ENCODE results near the gene LPAR4.
"Not testable (repeated sequence)": the region's sequence is repeated elsewhere in the genome, so short reads cannot be mapped to it uniquely, and the experiment has no call there.

LPAR4 gene, protein sequence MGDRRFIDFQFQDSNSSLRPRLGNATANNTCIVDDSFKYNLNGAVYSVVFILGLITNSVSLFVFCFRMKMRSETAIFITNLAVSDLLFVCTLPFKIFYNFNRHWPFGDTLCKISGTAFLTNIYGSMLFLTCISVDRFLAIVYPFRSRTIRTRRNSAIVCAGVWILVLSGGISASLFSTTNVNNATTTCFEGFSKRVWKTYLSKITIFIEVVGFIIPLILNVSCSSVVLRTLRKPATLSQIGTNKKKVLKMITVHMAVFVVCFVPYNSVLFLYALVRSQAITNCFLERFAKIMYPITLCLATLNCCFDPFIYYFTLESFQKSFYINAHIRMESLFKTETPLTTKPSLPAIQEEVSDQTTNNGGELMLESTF

DNA sequence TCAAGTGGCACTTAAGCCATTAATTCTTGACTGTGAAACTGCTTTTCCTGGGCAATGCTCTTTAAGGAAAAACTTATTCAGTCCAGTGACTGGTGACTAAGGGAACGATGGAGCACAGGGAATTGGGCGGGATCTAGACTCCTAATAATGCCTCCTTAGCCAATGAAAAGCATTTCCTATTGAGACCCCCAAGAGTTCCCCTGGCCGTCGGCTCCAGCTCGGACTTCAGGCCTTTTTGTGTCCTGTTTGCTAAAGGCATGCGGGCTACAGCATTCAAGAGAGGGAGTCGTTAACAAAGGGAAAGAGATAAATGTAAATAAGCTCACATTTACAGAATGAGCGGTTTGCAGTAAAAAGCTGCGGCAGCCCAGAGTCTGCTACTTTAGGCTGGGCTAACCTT, at the start of gene LPAR4:
TSS of gene LPAR4 (plus strand) at position 232 of the 400 bp plus-strand sequence. CDS start 7,150 bp downstream, outside the sequence.
- no peak for DNase-seq

DNA sequence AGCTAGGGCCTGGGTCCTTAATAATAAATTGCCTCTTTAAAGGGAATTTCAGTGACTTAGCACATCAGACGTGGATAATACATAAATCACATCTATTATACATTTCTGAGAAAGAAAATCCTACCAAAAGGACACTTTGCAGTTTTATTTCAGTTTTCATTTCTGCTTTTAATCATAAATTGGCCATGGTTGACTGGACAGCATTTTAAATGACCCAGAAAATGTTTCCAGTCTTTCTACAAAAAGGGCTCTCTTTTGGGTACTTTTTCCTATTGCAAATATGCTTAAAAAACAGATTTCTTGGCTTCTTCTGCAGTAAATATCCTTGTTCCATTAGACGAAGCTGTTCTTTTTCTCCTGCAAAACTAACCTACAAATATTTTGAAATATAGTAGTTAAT, 41.4 kb upstream of the LPAR4 start:
- DNase-seq: no peak

DNA sequence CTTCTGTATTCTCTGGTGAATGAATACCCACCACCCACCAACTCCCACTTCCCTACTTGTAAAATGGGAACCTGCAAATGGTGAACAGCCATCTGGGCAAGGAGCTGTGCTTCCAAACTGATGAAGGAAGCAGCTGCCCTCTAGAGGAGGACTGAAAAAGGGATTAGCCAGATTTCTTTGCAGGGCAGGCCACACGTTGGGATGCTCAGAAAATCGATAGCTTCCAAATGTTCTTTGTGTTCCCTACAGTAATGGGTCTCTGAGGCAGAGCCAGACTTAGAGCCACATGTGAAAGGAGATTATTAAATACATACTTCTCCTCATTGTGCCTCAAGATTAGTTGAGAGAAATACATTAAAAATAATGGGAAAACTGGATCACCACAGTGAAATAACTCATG, 39.3 kb upstream of the LPAR4 start:
- no peak for DNase-seq

DNA sequence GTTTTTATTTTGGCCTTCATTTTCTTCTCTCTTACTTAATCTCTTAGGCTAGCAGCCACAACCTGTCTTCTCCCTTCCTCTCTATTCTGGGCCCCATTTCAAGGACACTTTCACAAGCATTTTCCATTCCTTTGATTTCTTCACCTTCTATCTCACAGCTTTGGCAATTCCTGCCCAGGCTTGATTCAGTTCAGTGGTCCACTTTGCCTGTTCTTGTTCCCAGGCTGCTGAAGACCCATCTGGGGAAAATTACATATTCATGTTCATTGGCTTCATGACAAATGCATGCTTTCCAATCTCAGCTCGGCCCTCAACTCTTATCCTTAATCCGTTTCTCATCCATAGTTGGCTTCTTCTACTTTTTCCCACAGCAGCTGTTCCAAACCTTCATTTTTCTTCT, 38.7 kb upstream of the LPAR4 start:
- DNase-seq: no peak

DNA sequence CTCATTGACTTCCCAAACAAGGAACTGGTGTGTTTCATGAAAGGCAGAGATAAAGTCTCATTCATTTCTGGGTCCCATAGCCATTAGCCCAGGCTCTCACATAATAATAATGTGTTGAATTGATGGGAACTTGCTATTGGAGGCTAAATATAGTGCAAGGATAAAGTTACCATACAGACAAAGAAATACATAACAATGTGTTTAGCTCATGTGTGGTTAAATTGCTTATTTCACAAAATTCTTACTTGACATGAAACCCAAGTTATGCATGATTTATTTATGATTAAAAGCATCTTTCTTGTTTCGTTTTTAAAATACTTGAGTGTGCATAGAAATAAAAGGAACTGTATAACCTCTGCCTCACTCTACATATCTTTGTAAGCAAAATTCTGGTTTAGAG, 37.3 kb upstream of the LPAR4 start:
- DNase-seq: no peak

DNA sequence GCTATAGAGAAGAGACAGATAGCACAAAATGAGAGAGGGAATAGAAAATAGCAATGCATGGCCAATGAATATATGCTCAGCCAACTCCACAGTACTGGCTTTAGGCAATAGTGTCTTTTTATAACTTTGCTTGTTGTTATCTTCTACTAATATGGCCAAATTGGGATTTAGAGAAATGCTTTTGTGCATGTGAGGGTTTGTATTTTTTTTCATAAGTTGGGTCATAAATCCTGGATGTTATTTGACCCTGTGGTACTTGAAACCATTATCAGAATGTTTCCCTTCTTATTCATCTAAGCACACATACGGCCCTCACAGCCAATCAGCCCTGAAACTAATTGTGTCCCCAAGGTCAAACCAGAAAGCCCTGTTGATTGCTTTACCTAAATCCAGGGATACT, 35.2 kb upstream of the LPAR4 start:
- DNase-seq: no peak

DNA sequence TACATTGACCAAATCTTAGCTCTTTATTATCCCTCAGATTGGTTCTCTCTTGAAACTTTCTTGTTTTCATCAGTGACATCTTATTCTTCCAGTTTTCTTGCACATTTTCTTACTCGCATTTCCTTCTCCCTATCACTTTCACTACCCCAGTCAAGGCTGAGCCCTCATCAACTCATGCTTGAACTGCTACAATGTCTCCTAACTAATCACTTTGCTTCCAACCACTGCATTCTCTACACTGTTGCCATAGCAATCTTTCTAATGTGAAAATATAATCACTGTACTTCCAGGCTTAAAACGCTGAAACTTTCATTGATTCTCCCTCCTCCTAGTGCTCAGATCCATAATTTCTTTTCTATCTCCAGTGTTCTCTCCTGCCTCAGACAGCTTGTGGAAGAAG, 22.2 kb upstream of the LPAR4 start:
- no peak for DNase-seq

DNA sequence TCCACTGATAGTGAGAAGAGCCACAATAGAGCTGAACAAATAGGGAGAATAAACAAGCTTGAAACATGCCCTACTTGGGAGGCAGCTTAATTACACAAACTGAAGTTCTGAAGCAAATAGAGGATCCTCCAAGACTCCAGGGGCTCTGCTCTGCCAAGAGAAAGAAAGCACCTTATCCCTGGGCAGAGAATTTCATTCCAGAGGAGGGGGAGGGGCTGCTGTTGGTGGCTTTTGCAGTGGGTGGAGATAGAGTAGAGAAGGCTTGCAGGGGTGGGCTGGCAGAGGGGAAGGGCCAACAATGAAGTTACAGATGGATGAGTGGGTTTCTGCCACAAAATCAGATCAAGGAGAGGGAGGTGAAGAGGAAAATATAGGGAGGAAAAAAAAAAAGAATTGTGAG, 1.0 kb upstream of the LPAR4 start:
- DNase-seq: no peak

DNA sequence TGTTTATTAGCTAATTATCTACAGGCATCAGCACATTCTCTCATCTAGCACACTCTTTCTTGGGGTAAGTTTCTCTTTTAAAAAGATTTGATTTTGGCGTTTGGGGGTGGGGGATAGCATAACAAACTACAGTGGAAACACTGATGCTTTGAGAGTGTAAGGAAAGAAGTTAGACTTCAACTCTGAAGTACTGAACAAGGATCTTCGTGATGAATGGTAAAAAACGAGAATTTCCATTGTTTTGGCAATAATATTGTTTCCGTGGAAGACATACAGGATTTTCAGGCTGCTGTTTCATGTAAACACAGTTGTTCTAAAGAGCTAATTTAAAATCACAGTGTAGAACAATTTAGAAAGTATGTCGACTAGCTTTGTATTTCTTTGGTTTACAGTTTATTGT, 451 bp downstream of the LPAR4 start:
- no peak for DNase-seq

DNA sequence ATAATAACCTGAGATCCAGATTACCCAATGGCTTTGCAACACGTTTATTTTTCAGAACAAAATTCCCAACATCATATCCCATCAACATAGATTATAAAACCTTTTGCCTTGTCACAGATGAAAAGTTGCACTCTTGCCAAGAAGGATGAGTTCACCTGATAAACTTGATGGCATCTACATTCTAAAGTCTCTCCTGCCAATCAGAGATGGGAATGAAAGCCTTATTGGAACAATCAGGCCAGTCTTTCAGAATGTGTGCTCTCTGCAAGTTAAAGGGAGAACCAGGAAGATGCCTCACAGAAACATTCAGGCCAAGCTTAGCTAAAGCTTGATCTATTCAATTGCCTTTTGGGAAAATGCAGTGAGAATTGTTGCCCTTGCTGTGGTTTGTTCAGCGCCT, 1.3 kb downstream of the LPAR4 start:
- DNase-seq: no peak

DNA sequence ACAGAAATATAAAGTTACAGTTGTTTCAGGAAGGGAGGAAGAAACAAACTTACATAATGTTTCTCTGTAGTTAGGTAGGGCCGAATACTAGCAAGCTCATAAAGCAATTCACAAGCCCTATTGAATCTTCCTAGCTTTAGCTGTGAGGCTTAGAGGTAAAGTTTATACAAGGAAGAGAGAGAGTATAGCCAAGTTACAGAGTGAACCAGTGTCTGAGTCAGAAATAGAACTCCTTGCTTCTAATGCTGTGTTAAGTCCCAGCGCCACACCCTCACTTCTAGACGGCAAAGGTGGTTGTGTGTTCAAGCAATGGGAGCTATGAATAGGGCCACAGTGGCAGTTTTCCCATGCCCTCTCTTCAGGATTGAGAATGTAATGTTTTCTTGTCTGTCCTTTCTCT, 6.1 kb downstream of the LPAR4 start:
- no peak for DNase-seq

DNA sequence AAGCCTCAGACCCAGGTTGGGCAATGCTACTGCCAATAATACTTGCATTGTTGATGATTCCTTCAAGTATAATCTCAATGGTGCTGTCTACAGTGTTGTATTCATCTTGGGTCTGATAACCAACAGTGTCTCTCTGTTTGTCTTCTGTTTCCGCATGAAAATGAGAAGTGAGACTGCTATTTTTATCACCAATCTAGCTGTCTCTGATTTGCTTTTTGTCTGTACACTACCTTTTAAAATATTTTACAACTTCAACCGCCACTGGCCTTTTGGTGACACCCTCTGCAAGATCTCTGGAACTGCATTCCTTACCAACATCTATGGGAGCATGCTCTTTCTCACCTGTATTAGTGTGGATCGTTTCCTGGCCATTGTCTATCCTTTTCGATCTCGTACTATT, 7.4 kb downstream of the LPAR4 start:
- no peak for DNase-seq

DNA sequence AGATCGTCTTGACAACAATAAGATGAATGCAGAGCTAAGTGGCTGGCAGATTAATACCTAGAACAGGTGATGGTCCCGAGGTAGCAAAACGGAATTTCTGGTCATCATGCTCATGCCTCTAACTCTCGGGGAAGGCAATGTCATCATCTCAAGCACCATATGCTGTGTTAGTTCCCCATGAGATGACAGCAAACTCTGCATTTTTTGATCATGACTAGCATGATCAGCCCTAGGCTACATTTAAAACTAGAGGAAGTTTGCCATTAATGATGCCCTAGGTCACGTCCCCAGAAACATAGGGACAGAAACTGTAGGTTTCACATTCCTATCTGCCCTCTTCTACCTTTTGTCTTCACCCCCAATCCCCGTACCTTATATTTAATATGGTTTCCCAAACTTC, 11.6 kb downstream of the LPAR4 start:
- DNase-seq: no peak

DNA sequence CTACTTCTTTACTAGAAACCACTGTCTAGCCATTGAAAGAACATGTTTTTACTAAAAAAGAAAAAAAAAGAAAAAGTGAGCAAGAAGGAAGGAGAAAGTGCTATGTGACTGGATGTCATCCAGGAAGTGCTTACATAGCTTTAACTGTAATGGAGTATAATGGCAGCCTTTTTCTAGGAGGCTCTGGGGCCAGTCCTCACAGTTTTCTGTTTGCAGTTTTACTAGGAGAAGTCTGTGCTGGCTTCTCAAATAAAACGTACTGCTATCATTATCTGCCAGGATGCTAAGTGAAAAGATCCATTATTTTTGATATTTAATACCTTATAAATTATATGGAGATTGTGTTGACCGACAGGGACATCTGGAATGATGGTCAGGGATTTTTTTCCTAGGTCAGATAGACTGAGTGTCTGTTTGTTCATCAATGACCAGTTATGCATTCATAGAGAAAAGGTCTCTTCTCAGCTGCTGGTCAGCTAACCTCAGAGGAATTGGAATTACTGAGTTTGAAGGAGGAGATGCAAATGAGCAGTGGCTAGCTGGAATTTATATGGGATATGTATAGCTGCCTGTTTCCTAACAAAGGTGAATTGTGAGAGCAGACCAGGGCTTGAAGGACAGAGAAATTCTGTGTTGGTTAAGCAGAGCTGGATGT, 21.7 kb downstream of the LPAR4 start:
- no peak for DNase-seq

DNA sequence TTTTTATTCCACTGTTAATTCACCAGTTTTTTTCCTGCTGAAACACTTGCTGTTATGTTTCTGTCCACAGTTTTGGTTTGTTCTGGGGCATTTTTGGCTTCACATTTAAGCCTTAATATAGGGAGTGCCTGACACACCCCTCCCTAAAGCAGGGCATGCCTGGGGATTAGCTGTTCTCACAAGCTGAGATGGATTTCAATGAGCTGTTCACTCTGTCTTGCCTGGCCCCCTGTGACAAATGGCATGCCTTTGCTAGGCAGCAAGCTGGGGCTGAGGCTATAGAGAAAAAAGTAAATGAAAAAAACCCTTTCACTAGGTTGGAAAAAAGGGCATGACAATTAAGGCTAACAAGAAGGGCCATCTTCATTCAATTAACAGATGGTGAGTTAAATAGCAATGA, 22.4 kb downstream of the LPAR4 start:
- no peak for DNase-seq

DNA sequence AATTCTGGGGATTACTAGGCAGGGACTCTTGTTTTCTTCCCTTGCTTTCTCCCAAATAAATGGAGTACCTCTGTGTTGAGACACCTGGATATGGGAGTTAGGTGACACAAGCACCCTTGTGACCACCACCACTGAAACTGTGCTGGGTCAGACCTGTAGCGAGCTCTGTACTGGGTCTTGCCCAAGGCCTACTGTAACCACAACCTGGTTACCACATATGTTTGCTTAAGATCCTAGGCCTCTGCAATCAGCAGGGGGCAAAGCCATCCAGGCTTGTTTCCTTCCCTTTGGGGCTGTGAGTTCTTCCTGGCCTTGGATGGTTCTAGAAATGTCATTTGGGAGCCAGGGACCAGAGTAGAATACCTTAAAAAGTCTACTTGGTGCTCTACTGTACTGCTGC, 49.4 kb downstream of the LPAR4 start:
- no peak for DNase-seq

DNA sequence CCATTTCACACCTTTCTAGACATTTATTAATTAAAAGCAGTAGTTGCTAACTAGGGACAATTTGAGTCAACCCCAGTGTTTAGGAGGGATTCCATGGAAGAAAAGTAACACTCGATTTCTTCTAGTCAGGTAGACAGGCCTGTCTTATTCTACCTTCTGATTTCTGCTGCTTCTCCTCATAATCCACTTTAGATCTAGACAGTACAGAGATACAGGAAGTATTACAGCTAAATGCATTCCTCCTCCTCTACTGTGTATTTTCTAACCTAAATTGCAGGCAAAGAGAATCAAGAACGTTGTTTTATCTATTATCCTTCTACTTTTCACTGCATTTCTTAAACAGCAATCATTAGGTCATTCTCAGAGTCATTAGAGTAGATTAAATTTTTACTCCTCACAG, 52.6 kb downstream of the LPAR4 start:
- no peak for DNase-seq

DNA sequence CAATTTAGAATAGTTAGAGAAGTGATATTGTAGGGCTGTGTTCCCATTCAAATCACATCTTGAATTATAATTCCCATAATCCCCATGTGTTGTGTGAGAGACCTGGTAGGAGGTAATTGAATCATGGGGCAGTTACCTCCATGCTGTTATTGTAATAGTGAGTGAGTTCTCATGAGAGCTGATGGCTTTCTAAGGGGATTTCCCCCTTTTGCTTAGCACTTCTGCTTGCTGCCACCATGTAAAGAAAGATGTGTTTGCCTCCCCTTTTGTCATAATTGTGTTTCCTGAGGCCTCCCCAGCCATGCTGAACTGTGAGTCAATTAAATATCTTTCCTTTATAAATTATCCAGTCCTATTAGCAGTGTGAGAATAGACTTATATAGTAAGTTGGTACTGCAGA, 53.2 kb downstream of the LPAR4 start:
- no peak for DNase-seq

DNA sequence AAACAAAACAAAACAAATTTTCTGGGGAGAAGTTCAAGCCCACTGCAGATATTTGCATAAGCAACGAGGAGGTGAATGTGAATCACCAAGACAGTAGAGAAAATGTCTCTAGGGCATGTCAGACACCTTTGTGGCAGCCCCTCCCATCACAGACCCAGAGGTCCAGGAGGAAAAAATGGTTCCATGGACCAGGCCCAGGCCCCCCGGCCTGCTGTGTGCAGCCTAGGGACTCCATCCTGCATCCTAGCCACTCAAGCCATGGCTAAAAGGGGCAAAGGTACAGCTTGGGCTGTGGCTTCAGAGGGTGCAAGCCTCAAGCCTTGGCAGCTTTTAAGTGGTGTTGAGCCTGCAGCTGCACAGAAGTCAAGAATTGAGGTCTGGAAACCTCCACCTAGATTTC, 54.0 kb downstream of the LPAR4 start:
- DNase-seq: no peak

DNA sequence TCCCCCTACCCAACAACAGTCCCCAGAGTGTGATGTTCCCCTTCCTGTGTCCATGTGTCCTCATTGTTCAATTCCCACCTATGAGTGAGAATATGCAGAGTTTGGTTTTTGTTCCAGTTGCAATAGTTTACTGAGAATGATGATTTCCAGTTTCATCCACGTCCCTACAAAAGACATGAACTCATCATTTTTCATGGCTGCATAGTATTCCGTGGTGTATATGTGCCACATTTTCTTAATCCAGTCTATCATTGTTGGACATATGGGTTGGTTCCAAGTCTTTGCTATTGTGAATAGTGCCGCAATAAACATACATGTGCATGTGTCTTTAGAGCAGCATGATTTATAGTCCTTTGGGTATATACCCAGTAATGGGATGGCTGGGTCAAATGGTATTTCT, 55.0 kb downstream of the LPAR4 start:
- not testable (repeated sequence) for DNase-seq
